HFFc6 (cell line): Measurements from ENCODE around the gene SATB1. TPM values are rescaled to one million over a fixed set of nuclear protein-coding genes. Genes with fewer than 3 reads are reported as not detected.

Source experiments
- DNase-seq: peaks from one replicate; pipeline ENCODE4 v3.0.0-alpha.2; 2018
- H3K27ac Mint-ChIP-seq: 2 replicates; pipeline ENCODE4 v1.8.0; 2020; ENCODE audit warnings: mild to moderate bottlenecking, mixed read lengths
- H3K27me3 Mint-ChIP-seq: 2 replicates; pipeline ENCODE4 v1.8.0; 2021; ENCODE audit warnings: mild to moderate bottlenecking, moderate library complexity, mixed read lengths; ENCODE audit not compliant: insufficient read depth
- H3K36me3 Mint-ChIP-seq: 2 replicates; pipeline ENCODE4 v1.8.0; 2021; ENCODE audit warnings: low read depth, mixed read lengths
- H3K4me1 Mint-ChIP-seq: 2 replicates; pipeline ENCODE4 v1.8.0; 2020; ENCODE audit warnings: low read depth, mixed read lengths
- H3K4me3 Mint-ChIP-seq: 2 replicates; pipeline ENCODE4 v1.8.0; 2020; ENCODE audit warnings: mild to moderate bottlenecking, moderate library complexity, mixed read lengths
- H3K9me3 Mint-ChIP-seq: 2 replicates; pipeline ENCODE4 v1.8.0; 2020; ENCODE audit warnings: mild to moderate bottlenecking, mixed read lengths
- CTCF ChIP-seq: fragments of 200-600 bp; sonication (generic); IDR thresholded peaks from 2 replicates; pipeline ENCODE4 v1.5.0; 2021; ENCODE audit warnings: antibody characterized with exemption, mild to moderate bottlenecking
- total RNA-seq, 6 experiments: library from RNA; stranded (reverse); fragmentation: NEBNext Ultra II Directional; extraction: Animal tissue kit (Norgen Biotek cat#: 25700); gene quantifications; 2 replicates in 1 of 6; 3 replicates in 5 of 6; pipeline ENCODE4 v1.2.3, GENCODE V29; 2021

Gene SATB1
- total RNA-seq, 6 experiments from 2014 or later = 1.5 to 4.9 (median 2.3) TPM

GRCh38 chr3:18351823-18352744 is 73.1 kb downstream of the SATB1 start:
- H3K27ac Mint-ChIP-seq = no peak overlapping the region
- H3K36me3 Mint-ChIP-seq = no peaks in the 10 kb centered on the region
- DNase-seq = no peak
- 0 out of 2 replicates have a peak, but pooled peaks cover 4% of the 10 kb centered on the region for H3K9me3 Mint-ChIP-seq
- H3K27me3 Mint-ChIP-seq = peaks cover 2% of the 10 kb centered on the region
- peaks cover 17% of the 10 kb centered on the region; the same call in 1 of the 2 replicates for H3K4me1 Mint-ChIP-seq
- no peak for TF ChIP-seq CTCF
- no peak overlapping the region for H3K4me3 Mint-ChIP-seq

- no peak overlapping the region for H3K4me3 Mint-ChIP-seq
- H3K27ac Mint-ChIP-seq = no peak overlapping the region
- DNase-seq = no peak
- H3K4me1 Mint-ChIP-seq = peaks cover 17% of the 10 kb centered on the region; the same call in 1 of the 2 replicates
- no peak for TF ChIP-seq CTCF
- H3K9me3 Mint-ChIP-seq = 0 out of 2 replicates have a peak, but pooled peaks cover 4% of the 10 kb centered on the region
- no peaks in the 10 kb centered on the region for H3K36me3 Mint-ChIP-seq
- peaks cover 5% of the 10 kb centered on the region for H3K27me3 Mint-ChIP-seq
Measured at GRCh38 chr3:18351069-18351628, 74.0 kb downstream of the SATB1 start.

GRCh38 chr3:18349197-18349798 is 75.8 kb downstream of the SATB1 start:
- no peak overlapping the region for H3K27ac Mint-ChIP-seq
- H3K4me1 Mint-ChIP-seq = peaks cover 2% of the 10 kb centered on the region; the same call in 1 of the 2 replicates
- no peak for TF ChIP-seq CTCF
- 0 out of 2 replicates have a peak, but pooled peaks cover 4% of the 10 kb centered on the region for H3K9me3 Mint-ChIP-seq
- no peak for DNase-seq
- no peak overlapping the region for H3K4me3 Mint-ChIP-seq
- no peaks in the 10 kb centered on the region for H3K36me3 Mint-ChIP-seq
- peaks cover 5% of the 10 kb centered on the region for H3K27me3 Mint-ChIP-seq

GRCh38 chr3:18346097-18346496 is 79.0 kb downstream of the SATB1 start:
- TF ChIP-seq CTCF = no peak
- Mint-ChIP-seq H3K4me3 (no peak overlapping the region), H3K36me3 (no peaks in the 10 kb centered on the region), H3K4me1 (no peaks in the 10 kb centered on the region), H3K9me3 (no peaks in the 10 kb centered on the region), H3K27me3 (peaks cover 2% of the 10 kb centered on the region), H3K27ac (no peak overlapping the region)
- DNase-seq = no peak

GRCh38 chr3:18345015-18345367 is 80.1 kb downstream of the SATB1 start:
- Mint-ChIP-seq H3K36me3 (no peaks in the 10 kb centered on the region), H3K27ac (no peak overlapping the region), H3K27me3 (peaks cover 2% of the 10 kb centered on the region), H3K4me3 (no peak overlapping the region), H3K4me1 (no peaks in the 10 kb centered on the region), H3K9me3 (no peaks in the 10 kb centered on the region)
- no peak for TF ChIP-seq CTCF
- no peak for DNase-seq
